PFSK-1 (cell line): ENCODE data around the gene NFIB.

Experiments
- FOXP2 ChIP-seq: optimal IDR thresholded peaks from 2 replicates; pipeline ENCODE3; 2011; ENCODE audit warnings: borderline replicate concordance, control low read depth, inconsistent platforms; ENCODE audit not compliant: insufficient read depth; ENCODE audit errors: extremely low read length, extremely low read depth
- POLR2AphosphoS5 ChIP-seq: IDR thresholded peaks from 2 replicates; pipeline ENCODE4 v1.6.1; 2012; ENCODE audit warnings: low read depth, mild to moderate bottlenecking, control low read depth, low read length, moderate library complexity
- REST ChIP-seq, 2 experiments: IDR thresholded peaks; 2 replicates each; pipeline versions ENCODE4 v1.6.1 to v1.8.0; 2011 to 2012; ENCODE audit warnings: low read depth in 2 of 2, low read length in 2 of 2, control low read depth in 1 of 2, inconsistent platforms in 1 of 2, mild to moderate bottlenecking in 1 of 2, moderate library complexity in 1 of 2; ENCODE audit not compliant: insufficient read depth in 1 of 2
- SIN3A ChIP-seq: IDR thresholded peaks from 2 replicates; pipeline ENCODE4 v1.6.1; 2012; ENCODE audit warnings: mild to moderate bottlenecking, low read length, moderate library complexity, borderline replicate concordance; ENCODE audit not compliant: insufficient read depth
- TAF1 ChIP-seq: IDR thresholded peaks from 2 replicates; pipeline ENCODE4 v1.6.1; 2012; ENCODE audit warnings: low read length, control low read depth, borderline replicate concordance; ENCODE audit not compliant: insufficient read depth

NFIB gene

GRCh38 chr9:14221558-14221957, 92.4 kb downstream of the NFIB start:
- TF ChIP-seq SIN3A (no peak), TAF1 (no peak), FOXP2 (no peak), REST (IDR thresholded peaks at IDR 0.05; ENCODE audit: insufficient read depth in 1 of 2, low read depth in 2 of 2, low read length in 2 of 2) (no peak), POLR2AphosphoS5 (no peak)

- no peak for TF ChIP-seq TAF1
- TF ChIP-seq REST (IDR thresholded peaks at IDR 0.05; ENCODE audit: insufficient read depth in 1 of 2, low read depth in 2 of 2, low read length in 2 of 2), result no peak
- TF ChIP-seq FOXP2, result no peak
- TF ChIP-seq POLR2AphosphoS5, result no peak
- TF ChIP-seq SIN3A, result no peak
These were observed 92.8 kb downstream of the NFIB start for GRCh38 chr9:14221119-14221518.

- TF ChIP-seq REST (IDR thresholded peaks at IDR 0.05; ENCODE audit: insufficient read depth in 1 of 2, low read depth in 2 of 2, low read length in 2 of 2) (no peak), TAF1 (no peak), SIN3A (no peak), FOXP2 (no peak), POLR2AphosphoS5 (no peak)
These were observed 93.7 kb downstream of the NFIB start for GRCh38 chr9:14220256-14220655.

- TF ChIP-seq TAF1, result no peak
- no peak for TF ChIP-seq FOXP2
- no peak for TF ChIP-seq SIN3A
- TF ChIP-seq POLR2AphosphoS5, result no peak
- TF ChIP-seq REST (IDR thresholded peaks at IDR 0.05; ENCODE audit: insufficient read depth in 1 of 2, low read depth in 2 of 2, low read length in 2 of 2), result no peak
These were observed 94.1 kb downstream of the NFIB start for GRCh38 chr9:14219850-14220249.

GRCh38 chr9:14218253-14218652, 95.7 kb downstream of the NFIB start:
- TF ChIP-seq POLR2AphosphoS5 (no peak), REST (IDR thresholded peaks at IDR 0.05; ENCODE audit: insufficient read depth in 1 of 2, low read depth in 2 of 2, low read length in 2 of 2) (no peak), SIN3A (no peak), TAF1 (no peak), FOXP2 (no peak)
